Measurements from ENCODE around the gene SS18L1. TPM values are rescaled to one million over a fixed set of nuclear protein-coding genes. Genes with fewer than 3 reads are reported as not detected.
A peak's percentile ranks its signal among the peaks of the same experiment; 100 is the strongest.

The SS18L1 gene
- total RNA-seq, 1 experiment from 2014 or later: 28.1 TPM

- DNase-seq (ENCODE audit: low read depth, low spot score) (no peak), ATAC-seq (no peak)
- Histone ChIP-seq H3K27ac (ENCODE audit: low read depth, low read length) (no peak overlapping the region; the same call in 1 of the 2 replicates), H3K9me3 (ENCODE audit: control insufficient read depth in 1 of 2, insufficient read depth in 1 of 2, low read depth in 1 of 2, low read length in 2 of 2) (no peaks in the 10 kb centered on the region), H4K20me1 (ENCODE audit: insufficient read depth) (peaks cover 25% of the 10 kb centered on the region; the same call in 1 of the 2 replicates), H3K27me3 (ENCODE audit: insufficient read depth, low read length) (no peaks in the 10 kb centered on the region), H3K36me3 (ENCODE audit: control insufficient read depth in 1 of 2, insufficient read depth in 2 of 2, low read length in 2 of 2) (peaks cover 47 to 62% of the 10 kb centered on the region in 2 experiments), H3K4me2 (ENCODE audit: low read length) (no peak overlapping the region), H3K9me2 (ENCODE audit: insufficient read depth) (no peaks in the 10 kb centered on the region), H3K4me3 (replicated peaks in 1 of 2; ENCODE audit: low read depth in 1 of 2, low read length in 2 of 2) (no peak overlapping the region), H2AFZ (ENCODE audit: low read depth, low read length, poor library complexity, severe bottlenecking) (no peak overlapping the region), H3K9ac (ENCODE audit: low read length) (no peak overlapping the region), H3K79me2 (ENCODE audit: insufficient read depth, low read length) (peaks cover 57% of the 10 kb centered on the region), H3K4me1 (ENCODE audit: control insufficient read depth in 1 of 2, insufficient read depth in 2 of 2, low read length in 2 of 2) (peaks cover 7 to 11% of the 10 kb centered on the region in 2 experiments)
- no TSS peak for BruUV-seq (replicated peaks)
- intact Hi-C loops (cut with micrococcal nuclease): no loop called here
- TF ChIP-seq SP1 (IDR thresholded peaks at IDR 0.05; ENCODE audit: low read depth) (no peak), CTCF (IDR thresholded peaks at IDR 0.05 in 2 of 3, conservative IDR thresholded peaks at IDR 0.05 in 1 of 3; ENCODE audit: borderline replicate concordance in 1 of 3, insufficient read depth in 1 of 3, low read depth in 2 of 3, low read length in 2 of 3) (no peak), ELF1 (IDR thresholded peaks at IDR 0.05; ENCODE audit: borderline replicate concordance, low read depth) (no peak)
- ChIA-PET RAD21 (ENCODE audit: low non-redundant PET in 1 of 2, low total read pairs in 2 of 2, uncharacterized antibody in 2 of 2, unreplicated experiment in 2 of 2) (no interaction called here), POLR2A (no interaction called here), CTCF (interaction anchor here (1.5 kb wide), 1 partner anchor 9 kb away, joined by 4 read pairs; no protein-coding TSS in a partner anchor)
Observed at GRCh38 chr20:62138204-62138543, 5.4 kb upstream of the SS18L1 start.

GRCh38 chr20:62138912-62139311 is 4.7 kb upstream of the SS18L1 start:
- Histone ChIP-seq H3K9me3 (ENCODE audit: control insufficient read depth in 1 of 2, insufficient read depth in 1 of 2, low read depth in 1 of 2, low read length in 2 of 2) (no peaks in the 10 kb centered on the region), H2AFZ (ENCODE audit: low read depth, low read length, poor library complexity, severe bottlenecking) (no peak overlapping the region), H3K4me2 (ENCODE audit: low read length) (no peak overlapping the region), H3K36me3 (ENCODE audit: control insufficient read depth in 1 of 2, insufficient read depth in 2 of 2, low read length in 2 of 2) (peaks cover 47 to 62% of the 10 kb centered on the region in 2 experiments), H3K4me3 (replicated peaks in 1 of 2; ENCODE audit: low read depth in 1 of 2, low read length in 2 of 2) (no peak overlapping the region), H3K9ac (ENCODE audit: low read length) (no peak overlapping the region), H3K27me3 (ENCODE audit: insufficient read depth, low read length) (no peaks in the 10 kb centered on the region), H4K20me1 (ENCODE audit: insufficient read depth) (peaks cover 25% of the 10 kb centered on the region; the same call in 1 of the 2 replicates), H3K79me2 (ENCODE audit: insufficient read depth, low read length) (peaks cover 55% of the 10 kb centered on the region), H3K27ac (ENCODE audit: low read depth, low read length) (no peak overlapping the region), H3K4me1 (ENCODE audit: control insufficient read depth in 1 of 2, insufficient read depth in 2 of 2, low read length in 2 of 2) (peaks cover 7 to 11% of the 10 kb centered on the region in 2 experiments), H3K9me2 (ENCODE audit: insufficient read depth) (no peaks in the 10 kb centered on the region)
- BruUV-seq (replicated peaks): no TSS peak
- no peak for ATAC-seq
- TF ChIP-seq RAD21 (IDR thresholded peaks at IDR 0.05; ENCODE audit: low read depth): no peak
- TF ChIP-seq SP1 (IDR thresholded peaks at IDR 0.05; ENCODE audit: low read depth): no peak
- TF ChIP-seq CEBPB (IDR thresholded peaks at IDR 0.05; ENCODE audit: low read depth): no peak
- TF ChIP-seq FOSL1 (IDR thresholded peaks at IDR 0.05; ENCODE audit: low read depth): no peak
- no peak for TF ChIP-seq ZNF274 (IDR thresholded peaks at IDR 0.05; ENCODE audit: low read depth, low read length)
- TF ChIP-seq MAX (IDR thresholded peaks at IDR 0.05): no peak
- 0 out of 2 replicates have a peak, but pooled peaks have one; percentile 26 for TF ChIP-seq POLR2AphosphoS5 (IDR thresholded peaks at IDR 0.05; ENCODE audit: low read depth, low read length)
- TF ChIP-seq ZBTB33 (IDR thresholded peaks at IDR 0.05; ENCODE audit: extremely low read depth, insufficient replicate concordance, low read length): no peak
- no peak for DNase-seq (ENCODE audit: low read depth, low spot score)
- ChIA-PET CTCF (no interaction called here), RAD21 (ENCODE audit: low non-redundant PET in 1 of 2, low total read pairs in 2 of 2, uncharacterized antibody in 2 of 2, unreplicated experiment in 2 of 2) (no interaction called here), POLR2A (no interaction called here)
- intact Hi-C loops (cut with micrococcal nuclease): no loop called here

Data from HCT116 (cell line).